ENCODE measurements around the gene TCF7. TPM values are rescaled to one million over a fixed set of nuclear protein-coding genes. Genes with fewer than 3 reads are reported as not detected.

Gene TCF7
- polyA plus RNA-seq, 1 experiment = 0.78 TPM

DNA sequence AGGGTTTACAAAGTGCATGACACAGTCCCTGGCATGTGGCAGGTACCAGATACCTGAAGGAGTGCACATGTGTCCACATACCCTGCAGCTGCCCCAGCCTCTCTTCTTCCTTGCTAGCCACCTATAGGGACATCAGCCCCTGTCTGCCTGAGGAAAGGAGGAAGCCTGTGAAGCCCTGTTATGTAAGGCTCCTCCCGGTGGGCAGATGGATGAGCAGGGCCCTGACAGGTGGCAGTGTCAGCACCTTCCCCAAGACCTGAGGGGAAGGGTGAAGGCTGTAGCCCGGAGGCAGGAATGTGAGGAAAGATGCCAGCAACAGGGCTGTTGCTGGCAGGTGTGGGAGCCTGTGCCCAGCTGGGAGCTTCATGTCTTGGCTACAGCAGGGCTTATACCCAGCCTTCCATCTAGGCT lies 21.7 kb downstream of the TCF7 start:
- POLR2A ChIA-PET = no interaction called here
- Histone ChIP-seq H3K4me3 (ENCODE audit: low read depth, low read length) (no peak overlapping the region), H3K36me3 (ENCODE audit: control insufficient read depth, insufficient read depth, low read length) (peaks cover 28% of the 10 kb centered on the region), H3K27me3 (ENCODE audit: control insufficient read depth, insufficient read depth, low read length) (no peaks in the 10 kb centered on the region)
- CTCF ChIA-PET = interaction anchor here (1.5 to 17.5 kb wide), 5 partner anchors 9 to 92 kb away, joined by 3 to 381 read pairs (median 6); no protein-coding TSS in a partner anchor
- no peak for DNase-seq (ENCODE audit: low read depth)
- no peak for TF ChIP-seq CTCF (IDR thresholded peaks at IDR 0.05; ENCODE audit: insufficient read depth, low read depth, low read length)

DNA sequence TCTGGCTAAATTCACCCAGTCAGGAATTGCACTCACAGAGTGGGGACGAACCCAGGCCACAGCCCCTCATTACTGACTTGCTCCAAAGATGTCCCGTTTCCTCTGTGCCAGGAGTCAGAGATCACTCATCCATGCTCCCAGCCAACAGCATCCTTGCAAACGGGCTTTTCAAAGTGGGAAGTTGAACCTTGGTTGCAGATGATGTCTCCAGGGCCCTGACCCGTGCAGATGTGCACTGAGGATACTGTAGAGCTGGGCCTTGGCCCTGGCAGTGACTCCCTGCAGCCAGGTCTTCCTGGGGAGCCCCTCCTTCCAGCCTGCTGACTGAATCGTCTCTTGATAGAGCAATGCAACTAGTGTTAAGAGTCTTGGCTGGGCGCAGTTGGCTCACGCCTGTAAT lies 22.3 kb downstream of the TCF7 start:
- no peak overlapping the region for H3K4me3 ChIP-seq (ENCODE audit: low read depth, low read length)
- POLR2A ChIA-PET = no interaction called here

GRCh38 chr5:134138416-134139376 lies 24.2 kb downstream of the TCF7 start:
- ChIA-PET POLR2A (no interaction called here), CTCF (interaction anchor here (0.6 to 17.5 kb wide), 21 partner anchors 9 to 1166 kb away, joined by 3 to 381 read pairs (median 4); partner anchors contain the start of gene TCF7)
- TF ChIP-seq CTCF (IDR thresholded peaks at IDR 0.05; ENCODE audit: insufficient read depth, low read depth, low read length) = no peak
- no peak for DNase-seq (ENCODE audit: low read depth)
- Histone ChIP-seq H3K4me3 (ENCODE audit: low read depth, low read length) (no peak overlapping the region), H3K36me3 (ENCODE audit: control insufficient read depth, insufficient read depth, low read length) (peaks cover 25% of the 10 kb centered on the region), H3K27me3 (ENCODE audit: control insufficient read depth, insufficient read depth, low read length) (no peaks in the 10 kb centered on the region)

More for the DNA sequence above, 22.3 kb downstream of the TCF7 start:
- Histone ChIP-seq H3K27me3 (ENCODE audit: control insufficient read depth, insufficient read depth, low read length) (no peaks in the 10 kb centered on the region), H3K36me3 (ENCODE audit: control insufficient read depth, insufficient read depth, low read length) (peaks cover 25% of the 10 kb centered on the region)
- CTCF ChIA-PET = interaction anchor here (1.5 to 17.5 kb wide), 3 partner anchors 9 to 92 kb away, joined by 5 to 381 read pairs (median 6); no protein-coding TSS in a partner anchor
- no peak for DNase-seq (ENCODE audit: low read depth)
- no peak for TF ChIP-seq CTCF (IDR thresholded peaks at IDR 0.05; ENCODE audit: insufficient read depth, low read depth, low read length)

DNA sequence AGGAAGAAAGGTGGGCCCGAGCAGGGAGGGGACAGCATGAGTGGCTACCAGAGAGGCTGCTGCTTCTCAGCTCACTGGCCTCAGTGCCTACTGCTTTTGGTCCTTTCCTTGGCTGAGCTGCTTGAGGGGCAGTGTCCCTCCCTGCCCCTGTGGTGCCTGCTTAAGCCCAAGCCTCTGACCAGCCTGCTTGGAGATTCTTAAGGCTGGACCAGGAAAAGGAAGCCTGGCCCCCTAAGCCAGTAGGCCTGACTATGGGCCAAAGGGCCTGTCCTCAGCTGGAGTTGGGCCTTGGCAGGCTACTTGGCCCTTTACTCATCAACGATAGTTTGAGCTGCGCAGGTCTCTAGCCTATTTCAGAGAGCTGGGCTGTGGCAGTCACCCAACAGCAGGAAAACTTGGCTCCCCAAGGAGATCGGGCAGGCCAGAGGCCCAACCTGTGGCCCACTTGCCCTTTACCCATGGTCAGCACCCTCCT lies 24.9 kb downstream of the TCF7 start:
- ChIA-PET CTCF (interaction anchor here (0.6 to 17.5 kb wide), 16 partner anchors 8 to 1026 kb away, joined by 3 to 381 read pairs (median 8); partner anchors contain the start of gene TCF7), POLR2A (no interaction called here)
- no peaks in the 10 kb centered on the region for H3K27me3 ChIP-seq (ENCODE audit: control insufficient read depth, insufficient read depth, low read length)
- no peak for DNase-seq (ENCODE audit: low read depth)
- H3K36me3 ChIP-seq (ENCODE audit: control insufficient read depth, insufficient read depth, low read length) = peaks cover 19% of the 10 kb centered on the region
- TF ChIP-seq CTCF (IDR thresholded peaks at IDR 0.05; ENCODE audit: insufficient read depth, low read depth, low read length) = no peak
- H3K4me3 ChIP-seq (ENCODE audit: low read depth, low read length) = no peak overlapping the region

DNA sequence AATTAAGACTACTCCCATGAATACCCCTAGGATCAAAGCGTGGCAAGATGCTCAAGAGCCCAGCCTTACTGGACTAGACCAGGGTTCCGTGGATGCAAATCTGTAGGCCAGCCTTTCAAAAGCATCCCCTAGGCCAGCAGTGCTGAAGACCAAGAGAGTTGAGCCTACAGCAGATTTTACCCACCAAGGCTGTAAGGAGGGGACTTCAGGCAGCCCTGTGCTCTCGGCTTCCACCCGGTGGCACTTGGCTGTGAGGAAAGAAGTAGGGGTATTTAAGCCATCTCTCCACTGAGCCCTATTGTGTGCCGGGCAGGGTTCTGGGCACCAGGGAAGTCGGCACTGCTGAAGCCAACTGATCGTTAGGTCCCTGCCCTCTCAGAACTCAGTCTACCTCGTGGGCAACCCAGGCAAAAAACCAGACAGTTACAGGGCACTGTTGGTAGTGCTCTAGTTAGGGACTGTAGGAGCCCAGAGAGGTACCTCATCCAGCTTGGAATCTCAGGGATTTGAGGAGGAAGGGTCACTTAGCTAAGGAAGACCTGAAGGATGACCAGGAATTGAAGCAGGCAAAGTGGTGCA lies 25.5 kb downstream of the TCF7 start:
- ChIA-PET CTCF (interaction anchor here (0.6 to 17.5 kb wide), 22 partner anchors 11 to 1026 kb away, joined by 3 to 381 read pairs (median 5); partner anchors contain the start of gene TCF7), POLR2A (no interaction called here)
- peaks cover 20% of the 10 kb centered on the region for H3K36me3 ChIP-seq (ENCODE audit: control insufficient read depth, insufficient read depth, low read length)
- TF ChIP-seq CTCF (IDR thresholded peaks at IDR 0.05; ENCODE audit: insufficient read depth, low read depth, low read length) = no peak
- no peaks in the 10 kb centered on the region for H3K27me3 ChIP-seq (ENCODE audit: control insufficient read depth, insufficient read depth, low read length)
- no peak for DNase-seq (ENCODE audit: low read depth)
- H3K4me3 ChIP-seq (ENCODE audit: low read depth, low read length) = no peak overlapping the region

All from BJ (cell line).